ENCODE measurements around the gene DNAH7.

DNA sequence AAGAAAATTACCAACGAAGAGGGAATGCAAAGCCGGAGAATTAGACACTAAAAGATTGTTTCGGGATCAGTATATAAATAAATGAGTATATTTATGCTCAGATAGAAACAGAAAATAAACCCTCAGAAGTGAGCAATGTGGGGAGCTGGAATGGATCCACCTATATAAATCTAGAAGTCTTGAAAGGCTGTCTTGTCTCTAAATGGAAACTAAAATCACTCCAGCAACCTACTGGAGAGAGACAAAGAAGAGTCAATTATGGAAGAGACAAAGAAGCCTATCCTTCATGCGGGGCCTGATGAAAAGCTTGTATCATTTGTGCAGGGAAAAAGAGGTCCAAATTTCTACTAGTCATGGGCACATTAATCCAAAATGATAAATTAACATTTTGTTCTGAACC, 158.1 kb downstream of the DNAH7 start:
- TF ChIP-seq JUN (CRISPR knock-in tag; IDR thresholded peaks at IDR 0.05) (no peak), JUND (CRISPR knock-in tag; IDR thresholded peaks at IDR 0.05) (no peak), ZNF678 (CRISPR knock-in tag; IDR thresholded peaks at IDR 0.05) (no peak), ZNF143 (CRISPR knock-in tag; IDR thresholded peaks at IDR 0.05) (no peak), GLI4 (CRISPR knock-in tag; IDR thresholded peaks at IDR 0.05; ENCODE audit: borderline replicate concordance) (no peak), CEBPB (IDR thresholded peaks at IDR 0.05; ENCODE audit: borderline replicate concordance, low read depth, low read length) (no peak), FOXA1 (IDR thresholded peaks at IDR 0.05) (no peak), FOXA1 (CRISPR knock-in tag; IDR thresholded peaks at IDR 0.05) (no peak), SRSF1 (optimal IDR thresholded peaks at IDR 0.05; ENCODE audit: low read depth, low read length) (no peak), FOXC1 (CRISPR knock-in tag; IDR thresholded peaks at IDR 0.05; ENCODE audit: borderline replicate concordance) (no peak), SAFB2 (CRISPR knock-in tag; IDR thresholded peaks at IDR 0.05; ENCODE audit: borderline replicate concordance, low read depth) (no peak), SKI (IDR thresholded peaks at IDR 0.05; ENCODE audit: partially characterized antibody) (no peak), ARID2 (CRISPR knock-in tag; IDR thresholded peaks at IDR 0.05; ENCODE audit: borderline replicate concordance) (no peak), PPARG (CRISPR knock-in tag; conservative IDR thresholded peaks at IDR 0.05) (no peak)
- TF ChIP-seq, protein P1, sequence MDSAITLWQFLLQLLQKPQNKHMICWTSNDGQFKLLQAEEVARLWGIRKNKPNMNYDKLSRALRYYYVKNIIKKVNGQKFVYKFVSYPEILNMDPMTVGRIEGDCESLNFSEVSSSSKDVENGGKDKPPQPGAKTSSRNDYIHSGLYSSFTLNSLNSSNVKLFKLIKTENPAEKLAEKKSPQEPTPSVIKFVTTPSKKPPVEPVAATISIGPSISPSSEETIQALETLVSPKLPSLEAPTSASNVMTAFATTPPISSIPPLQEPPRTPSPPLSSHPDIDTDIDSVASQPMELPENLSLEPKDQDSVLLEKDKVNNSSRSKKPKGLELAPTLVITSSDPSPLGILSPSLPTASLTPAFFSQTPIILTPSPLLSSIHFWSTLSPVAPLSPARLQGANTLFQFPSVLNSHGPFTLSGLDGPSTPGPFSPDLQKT (CRISPR knock-in tag; IDR thresholded peaks at IDR 0.05; ENCODE audit: borderline replicate concordance), result no peak

All from HepG2 (cell line).